Measurements from ENCODE around the gene PFN3. TPM values are rescaled to one million over a fixed set of nuclear protein-coding genes. Genes with fewer than 3 reads are reported as not detected.

The PFN3 gene
- total RNA-seq, 1 donor from 2014 or later = not detected

- H3K4me1 Mint-ChIP-seq (ENCODE audit: low read depth) = peaks cover 23% of the 10 kb centered on the region
- no peak for TF ChIP-seq CTCF (IDR thresholded peaks at IDR 0.05)
- no peaks in the 10 kb centered on the region for H3K9me3 Mint-ChIP-seq (ENCODE audit: low read depth)
- H3K27me3 Mint-ChIP-seq (ENCODE audit: low read depth) = peaks cover 8% of the 10 kb centered on the region
- H3K27ac Mint-ChIP-seq (ENCODE audit: unreplicated experiment) = no peak overlapping the region
- no peak overlapping the region for H3K4me3 Mint-ChIP-seq (ENCODE audit: unreplicated experiment)
- DNase-seq (ENCODE audit: low spot score) = no peak
- H3K36me3 Mint-ChIP-seq (ENCODE audit: low read depth) = no peaks in the 10 kb centered on the region
Measured at GRCh38 chr5:177385720-177386119, 14.7 kb downstream of the PFN3 start.

GRCh38 chr5:177384134-177384533 lies 16.3 kb downstream of the PFN3 start, which contains the start of gene SLC34A1:
Gene SLC34A1, plus strand, starts transcription at chr5:177384434. Its CDS starts 1,308 bp downstream, at chr5:177385742.
- no peaks in the 10 kb centered on the region for H3K36me3 Mint-ChIP-seq (ENCODE audit: low read depth)
- no peak for TF ChIP-seq CTCF (IDR thresholded peaks at IDR 0.05)
- no peak for DNase-seq (ENCODE audit: low spot score)
- H3K9me3 Mint-ChIP-seq (ENCODE audit: low read depth) = no peaks in the 10 kb centered on the region
- H3K27ac Mint-ChIP-seq (ENCODE audit: unreplicated experiment) = no peak within 1 kb of the TSS
- H3K4me3 Mint-ChIP-seq (ENCODE audit: unreplicated experiment) = no peak within 1 kb of the TSS
- peaks cover 8% of the 10 kb centered on the region for H3K27me3 Mint-ChIP-seq (ENCODE audit: low read depth)
- H3K4me1 Mint-ChIP-seq (ENCODE audit: low read depth) = peaks cover 18% of the 10 kb centered on the region

GRCh38 chr5:177383181-177383580 lies 17.3 kb downstream of the PFN3 start:
- Mint-ChIP-seq H3K36me3 (ENCODE audit: low read depth) (no peaks in the 10 kb centered on the region), H3K9me3 (ENCODE audit: low read depth) (no peaks in the 10 kb centered on the region)
- TF ChIP-seq CTCF (IDR thresholded peaks at IDR 0.05) = no peak

GRCh38 chr5:177382423-177383029 lies 17.9 kb downstream of the PFN3 start:
- H3K4me3 Mint-ChIP-seq (ENCODE audit: unreplicated experiment) = no peak overlapping the region
- peaks cover 8% of the 10 kb centered on the region for H3K27me3 Mint-ChIP-seq (ENCODE audit: low read depth)
- no peak overlapping the region for H3K27ac Mint-ChIP-seq (ENCODE audit: unreplicated experiment)
- TF ChIP-seq CTCF (IDR thresholded peaks at IDR 0.05) = peak; percentile 37
- no peaks in the 10 kb centered on the region for H3K36me3 Mint-ChIP-seq (ENCODE audit: low read depth)
- no peak for DNase-seq (ENCODE audit: low spot score)
- no peaks in the 10 kb centered on the region for H3K9me3 Mint-ChIP-seq (ENCODE audit: low read depth)
- peaks cover 14% of the 10 kb centered on the region for H3K4me1 Mint-ChIP-seq (ENCODE audit: low read depth)

More at GRCh38 chr5:177383181-177383580, 17.3 kb downstream of the PFN3 start:
- Mint-ChIP-seq H3K4me1 (ENCODE audit: low read depth) (peaks cover 14% of the 10 kb centered on the region), H3K4me3 (ENCODE audit: unreplicated experiment) (no peak overlapping the region), H3K27ac (ENCODE audit: unreplicated experiment) (no peak overlapping the region), H3K27me3 (ENCODE audit: low read depth) (peaks cover 8% of the 10 kb centered on the region)
- DNase-seq (ENCODE audit: low spot score) = no peak

GRCh38 chr5:177380805-177381126 lies 19.7 kb downstream of the PFN3 start:
- Mint-ChIP-seq H3K27ac (ENCODE audit: unreplicated experiment) (no peak overlapping the region), H3K4me3 (ENCODE audit: unreplicated experiment) (no peak overlapping the region), H3K27me3 (ENCODE audit: low read depth) (peaks cover 8% of the 10 kb centered on the region), H3K9me3 (ENCODE audit: low read depth) (no peaks in the 10 kb centered on the region), H3K4me1 (ENCODE audit: low read depth) (peaks cover 14% of the 10 kb centered on the region), H3K36me3 (ENCODE audit: low read depth) (no peaks in the 10 kb centered on the region)
- no peak for TF ChIP-seq CTCF (IDR thresholded peaks at IDR 0.05)
- no peak for DNase-seq (ENCODE audit: low spot score)

Data from chondrocyte (in vitro differentiated cells).